Measurements from ENCODE around the gene NOL7.

DNA sequence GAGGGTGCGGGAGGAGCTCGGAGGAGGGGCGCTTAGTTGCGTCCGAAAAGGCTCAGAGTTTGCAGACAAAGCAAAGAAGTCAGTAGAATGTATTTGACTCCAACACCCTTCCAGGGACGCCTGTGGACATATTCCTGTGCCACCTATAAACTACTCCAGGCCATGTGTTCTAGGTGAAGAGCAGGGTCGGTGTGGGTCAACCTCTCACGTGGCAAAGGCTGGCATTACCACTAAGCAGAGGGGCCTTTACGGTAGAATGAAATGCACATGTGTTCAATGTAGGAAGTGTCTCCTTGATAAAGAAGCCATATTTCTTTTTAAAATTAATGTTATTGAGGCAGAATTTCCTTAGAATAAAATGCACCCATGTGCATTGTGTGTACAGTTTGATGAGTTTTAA, 25.3 kb upstream of the NOL7 start:
- TF ChIP-seq, protein P1, sequence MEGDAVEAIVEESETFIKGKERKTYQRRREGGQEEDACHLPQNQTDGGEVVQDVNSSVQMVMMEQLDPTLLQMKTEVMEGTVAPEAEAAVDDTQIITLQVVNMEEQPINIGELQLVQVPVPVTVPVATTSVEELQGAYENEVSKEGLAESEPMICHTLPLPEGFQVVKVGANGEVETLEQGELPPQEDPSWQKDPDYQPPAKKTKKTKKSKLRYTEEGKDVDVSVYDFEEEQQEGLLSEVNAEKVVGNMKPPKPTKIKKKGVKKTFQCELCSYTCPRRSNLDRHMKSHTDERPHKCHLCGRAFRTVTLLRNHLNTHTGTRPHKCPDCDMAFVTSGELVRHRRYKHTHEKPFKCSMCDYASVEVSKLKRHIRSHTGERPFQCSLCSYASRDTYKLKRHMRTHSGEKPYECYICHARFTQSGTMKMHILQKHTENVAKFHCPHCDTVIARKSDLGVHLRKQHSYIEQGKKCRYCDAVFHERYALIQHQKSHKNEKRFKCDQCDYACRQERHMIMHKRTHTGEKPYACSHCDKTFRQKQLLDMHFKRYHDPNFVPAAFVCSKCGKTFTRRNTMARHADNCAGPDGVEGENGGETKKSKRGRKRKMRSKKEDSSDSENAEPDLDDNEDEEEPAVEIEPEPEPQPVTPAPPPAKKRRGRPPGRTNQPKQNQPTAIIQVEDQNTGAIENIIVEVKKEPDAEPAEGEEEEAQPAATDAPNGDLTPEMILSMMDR (IDR thresholded peaks at IDR 0.05) = no peak
- TF ChIP-seq POLR2A (IDR thresholded peaks at IDR 0.05) = no peak

All from Peyer's patch (tissue), 4 donors.